Stimulated activated effector memory CD8-positive, alpha-beta T cell treated with anti-CD3 and anti-CD28 coated beads, Interleukin-12 subunit alpha, Interleukin-12 subunit beta, amount 100 ng/mL, for 72 hours (primary cell): Measurements from ENCODE around the gene COL16A1.

Experiments
- ATAC-seq: fragments of 150-1000 bp; cut with Tn5 transposase; 2 replicates; pipeline ENCODE4 v1.10.0; 2021
- DNase-seq, 2 donors: peaks; one replicate each; pipeline ENCODE4 v3.0.0; 2021 to 2022; ENCODE audit warnings: low spot score in 2 of 2
- H3K27ac Mint-ChIP-seq: one replicate; pipeline ENCODE4 v1.8.0; 2022; ENCODE audit warnings: mild to moderate bottlenecking, mixed read lengths
- H3K36me3 Mint-ChIP-seq: one replicate; pipeline ENCODE4 v1.8.0; 2022; ENCODE audit warnings: mild to moderate bottlenecking, mixed read lengths
- H3K4me1 Mint-ChIP-seq: one replicate; pipeline ENCODE4 v1.8.0; 2022; ENCODE audit warnings: mixed read lengths
- H3K4me3 Mint-ChIP-seq: one replicate; pipeline ENCODE4 v1.8.0; 2022; ENCODE audit warnings: mild to moderate bottlenecking, mixed read lengths
- H3K9me3 Mint-ChIP-seq: one replicate; pipeline ENCODE4 v1.8.0; 2022; ENCODE audit warnings: mixed read lengths

The COL16A1 gene

DNA sequence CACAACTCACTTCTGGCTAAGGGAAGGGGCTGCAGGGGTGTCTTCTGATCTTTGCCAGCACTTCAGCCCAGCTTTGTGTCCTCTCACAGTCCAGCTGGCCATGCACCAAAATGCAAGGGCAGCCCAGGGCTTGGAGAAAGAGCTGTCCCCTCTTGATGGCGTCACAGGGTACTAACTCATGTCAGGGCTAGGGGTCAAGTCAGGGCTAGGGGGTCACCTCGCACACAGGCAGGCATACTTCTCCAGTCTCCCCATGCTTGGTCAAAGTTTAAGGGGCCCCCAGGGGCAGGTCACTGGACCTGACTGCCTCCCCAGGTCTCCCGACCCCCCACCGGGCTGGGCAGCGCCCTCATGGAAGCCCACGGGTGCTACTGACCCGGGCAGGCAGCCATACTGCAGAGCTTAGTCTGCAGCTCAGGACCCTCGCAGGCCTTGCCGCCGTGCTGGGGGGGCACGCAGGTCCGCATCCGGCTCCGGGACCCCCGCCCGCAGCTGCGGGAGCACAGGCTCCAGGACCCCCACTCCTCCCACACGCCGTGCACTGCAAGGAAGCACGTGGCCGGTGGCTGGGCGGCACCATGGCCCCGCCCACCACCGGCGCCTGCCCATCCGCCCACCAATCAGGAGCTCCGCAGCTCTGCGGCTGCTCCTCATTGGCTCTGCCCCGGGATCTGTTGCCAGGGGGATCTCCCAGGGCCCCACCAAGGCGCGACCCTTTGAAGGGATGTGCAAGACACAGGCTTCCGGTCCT lies 38.8 kb upstream of the COL16A1 start:
- H3K9me3 Mint-ChIP-seq, result no peaks in the 10 kb centered on the region
- DNase-seq, result no peak
- no peak overlapping the region for H3K4me3 Mint-ChIP-seq
- no peaks in the 10 kb centered on the region for H3K36me3 Mint-ChIP-seq
- peaks cover 55% of the 10 kb centered on the region for H3K4me1 Mint-ChIP-seq
- no peak for ATAC-seq
- H3K27ac Mint-ChIP-seq, result no peak overlapping the region

- Mint-ChIP-seq H3K27ac (peak overlapping the region; percentile 60), H3K4me3 (peak overlapping the region; percentile 16), H3K36me3 (no peaks in the 10 kb centered on the region), H3K4me1 (peaks cover 43% of the 10 kb centered on the region), H3K9me3 (no peaks in the 10 kb centered on the region)
- ATAC-seq (peak; percentile 76), DNase-seq (no peak)
Measured at GRCh38 chr1:31739346-31739745, 35.5 kb upstream of the COL16A1 start.

DNA sequence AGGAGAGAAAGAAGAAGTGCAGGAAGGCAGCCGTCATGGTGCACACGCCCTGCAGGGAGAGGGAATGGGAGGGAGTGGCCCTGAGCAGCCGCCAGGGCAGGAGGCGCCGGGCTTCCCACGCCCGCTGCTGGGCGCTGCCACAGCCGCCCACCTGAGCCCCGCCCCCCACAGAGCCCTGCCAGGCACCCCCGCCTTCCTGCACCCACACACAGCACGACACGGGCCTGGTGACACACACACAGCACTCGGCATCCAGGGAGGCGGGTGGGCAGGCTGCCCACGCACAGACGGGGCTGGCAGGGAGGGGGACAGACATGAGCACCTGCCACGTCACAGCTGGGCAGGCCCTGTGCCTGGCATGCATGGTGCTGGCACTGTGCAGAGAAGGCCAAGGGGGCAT lies 32.9 kb upstream of the COL16A1 start:
- DNase-seq, result no peak
- Mint-ChIP-seq H3K9me3 (no peaks in the 10 kb centered on the region), H3K4me1 (peaks cover 32% of the 10 kb centered on the region), H3K4me3 (no peak overlapping the region), H3K27ac (no peak overlapping the region), H3K36me3 (no peaks in the 10 kb centered on the region)
- ATAC-seq, result peak; percentile 54

DNA sequence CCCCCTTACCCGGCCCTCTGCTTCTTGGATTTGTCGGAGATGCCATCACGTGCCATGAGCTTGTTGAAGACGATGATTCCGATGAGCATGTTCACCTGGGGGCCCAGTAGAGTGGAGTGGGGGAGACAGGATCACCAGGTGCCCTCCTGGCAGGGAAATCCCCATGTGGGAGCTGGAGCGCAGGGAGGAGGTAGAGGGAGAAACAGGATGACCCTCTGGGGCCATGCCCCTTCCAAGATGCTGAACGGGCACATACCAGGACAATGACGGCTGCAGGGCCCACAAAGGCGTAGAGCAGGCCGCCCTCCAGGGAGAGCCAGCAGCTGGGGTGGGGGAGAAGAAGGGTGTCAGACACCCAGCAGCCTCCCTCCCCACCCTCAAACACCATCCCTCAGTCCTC lies 31.8 kb upstream of the COL16A1 start:
- Mint-ChIP-seq H3K27ac (no peak overlapping the region), H3K36me3 (no peaks in the 10 kb centered on the region), H3K4me3 (no peak overlapping the region), H3K9me3 (no peaks in the 10 kb centered on the region), H3K4me1 (peaks cover 32% of the 10 kb centered on the region)
- DNase-seq (no peak), ATAC-seq (no peak)

DNA sequence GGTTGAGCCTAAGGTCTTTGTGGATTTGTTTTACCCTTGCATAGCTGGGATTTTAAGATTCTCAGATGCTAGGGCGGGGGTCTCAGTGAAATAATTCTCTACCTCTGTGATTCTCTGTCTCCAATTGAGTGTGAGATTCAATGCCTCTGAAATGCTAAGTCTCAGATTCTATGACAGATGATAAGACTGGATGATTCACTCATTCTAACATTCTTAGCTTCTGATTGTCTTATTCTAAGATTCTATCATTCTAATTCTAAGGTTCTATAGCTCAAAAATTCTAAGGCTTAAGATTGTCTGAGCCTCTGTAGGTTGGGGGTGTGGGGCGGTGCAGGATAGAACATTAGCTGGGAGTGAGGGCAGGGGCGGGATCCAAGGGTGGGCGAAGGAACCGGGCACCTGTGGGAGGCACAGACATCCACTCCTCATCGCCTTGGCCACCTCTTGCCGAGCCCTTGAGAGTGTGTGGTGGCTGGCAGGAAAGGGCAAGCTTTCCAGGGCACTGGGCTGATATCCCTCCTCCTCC lies 30.8 kb upstream of the COL16A1 start:
- H3K27ac Mint-ChIP-seq, result no peak overlapping the region
- DNase-seq (no peak), ATAC-seq (no peak)
- H3K9me3 Mint-ChIP-seq, result no peaks in the 10 kb centered on the region
- peaks cover 23% of the 10 kb centered on the region for H3K4me1 Mint-ChIP-seq
- no peak overlapping the region for H3K4me3 Mint-ChIP-seq
- no peaks in the 10 kb centered on the region for H3K36me3 Mint-ChIP-seq

- no peaks in the 10 kb centered on the region for H3K36me3 Mint-ChIP-seq
- no peak for DNase-seq
- no peak overlapping the region for H3K4me3 Mint-ChIP-seq
- ATAC-seq, result no peak
- H3K4me1 Mint-ChIP-seq, result peaks cover 19% of the 10 kb centered on the region
- no peaks in the 10 kb centered on the region for H3K9me3 Mint-ChIP-seq
- no peak overlapping the region for H3K27ac Mint-ChIP-seq
Measured at GRCh38 chr1:31733389-31734219, 29.8 kb upstream of the COL16A1 start.

DNA sequence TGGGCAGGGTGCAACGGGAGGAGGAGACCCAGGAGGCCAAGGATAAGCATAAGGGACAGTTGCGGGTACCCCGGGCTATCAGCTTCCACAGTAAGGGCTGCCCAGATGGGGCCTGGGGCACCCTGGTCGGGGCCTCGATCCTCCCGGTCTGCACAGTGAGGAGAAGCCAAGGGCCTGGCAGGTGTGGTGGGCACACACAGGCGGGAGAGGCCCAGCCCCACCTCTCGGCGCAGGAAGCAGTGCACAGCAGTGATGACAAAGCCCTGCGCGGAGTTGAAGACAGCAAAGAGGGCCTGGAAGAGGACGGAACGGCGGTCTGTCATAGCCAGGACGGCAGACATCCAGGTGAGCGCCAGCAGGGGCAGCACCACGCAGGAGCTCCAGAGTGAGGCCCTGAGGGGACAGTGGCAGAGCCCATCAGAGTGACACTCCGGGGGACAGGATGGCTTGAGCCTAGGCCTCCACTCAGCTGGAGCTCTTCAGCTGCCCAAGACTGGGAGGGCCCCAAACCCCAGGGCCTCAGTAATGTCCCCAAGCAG lies 29.0 kb upstream of the COL16A1 start:
- H3K4me3 Mint-ChIP-seq, result no peak overlapping the region
- H3K9me3 Mint-ChIP-seq, result no peaks in the 10 kb centered on the region
- no peak overlapping the region for H3K27ac Mint-ChIP-seq

DNA sequence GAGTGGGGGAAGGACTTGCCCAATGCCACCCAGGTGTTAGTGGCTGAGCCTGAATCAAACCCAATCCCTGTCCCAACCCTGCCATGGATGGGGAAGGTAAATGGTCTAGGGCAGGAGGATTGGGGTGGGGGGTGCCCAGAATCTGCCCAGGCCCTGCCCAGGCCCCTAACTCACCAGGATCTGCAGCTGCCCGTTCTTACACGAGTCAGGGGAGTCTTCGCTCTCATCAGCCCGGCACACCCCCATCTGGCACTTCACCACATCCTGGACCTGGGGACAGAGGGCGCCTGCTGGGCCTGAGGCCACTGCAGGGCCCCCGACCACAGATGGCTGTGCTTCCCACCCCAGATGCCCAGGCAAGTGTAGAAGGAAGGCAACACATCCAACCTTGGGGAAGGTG lies 28.5 kb upstream of the COL16A1 start:
- ATAC-seq, result no peak
- no peak for DNase-seq
- no peaks in the 10 kb centered on the region for H3K36me3 Mint-ChIP-seq
- H3K27ac Mint-ChIP-seq, result no peak overlapping the region
- no peak overlapping the region for H3K4me3 Mint-ChIP-seq
- H3K9me3 Mint-ChIP-seq, result no peaks in the 10 kb centered on the region
- H3K4me1 Mint-ChIP-seq, result peaks cover 18% of the 10 kb centered on the region

More for the DNA sequence above, 29.0 kb upstream of the COL16A1 start:
- peaks cover 19% of the 10 kb centered on the region for H3K4me1 Mint-ChIP-seq
- no peaks in the 10 kb centered on the region for H3K36me3 Mint-ChIP-seq
- ATAC-seq, result no peak
- DNase-seq, result no peak

DNA sequence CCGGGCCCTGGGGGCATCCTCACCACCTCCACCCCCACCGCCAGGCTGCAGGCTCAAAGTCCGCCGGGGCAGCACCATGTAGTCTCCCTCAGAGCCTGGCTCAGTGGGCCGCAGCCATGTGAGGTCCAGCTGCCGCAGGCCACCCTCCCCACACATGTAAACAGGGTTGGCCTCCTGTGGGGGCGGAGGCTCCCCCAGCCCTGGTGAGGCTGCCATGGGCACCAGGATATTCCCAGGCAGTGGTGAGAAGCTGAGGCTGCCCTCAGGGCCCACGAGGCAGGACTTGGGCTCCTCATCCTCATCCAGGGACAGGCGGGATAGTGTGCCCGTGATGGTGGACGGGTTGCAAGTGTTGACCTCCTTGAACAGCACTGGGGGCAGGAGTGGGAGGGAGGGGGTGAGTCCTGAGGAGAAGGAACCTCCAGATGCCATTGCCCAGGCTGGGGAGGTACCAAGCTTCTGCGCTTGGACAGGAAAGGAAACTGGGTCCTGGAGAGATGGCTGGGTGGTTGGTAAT lies 27.3 kb upstream of the COL16A1 start:
- peaks cover 6% of the 10 kb centered on the region for H3K4me1 Mint-ChIP-seq
- H3K27ac Mint-ChIP-seq, result no peak overlapping the region
- no peaks in the 10 kb centered on the region for H3K9me3 Mint-ChIP-seq
- DNase-seq, result no peak
- ATAC-seq, result no peak
- no peaks in the 10 kb centered on the region for H3K36me3 Mint-ChIP-seq
- no peak overlapping the region for H3K4me3 Mint-ChIP-seq

- ATAC-seq (no peak), DNase-seq (no peak)
- H3K4me1 Mint-ChIP-seq, result peaks cover 6% of the 10 kb centered on the region
- no peaks in the 10 kb centered on the region for H3K9me3 Mint-ChIP-seq
- H3K36me3 Mint-ChIP-seq, result no peaks in the 10 kb centered on the region
- no peak overlapping the region for H3K4me3 Mint-ChIP-seq
- no peak overlapping the region for H3K27ac Mint-ChIP-seq
Measured at GRCh38 chr1:31730336-31731048, 26.7 kb upstream of the COL16A1 start.

DNA sequence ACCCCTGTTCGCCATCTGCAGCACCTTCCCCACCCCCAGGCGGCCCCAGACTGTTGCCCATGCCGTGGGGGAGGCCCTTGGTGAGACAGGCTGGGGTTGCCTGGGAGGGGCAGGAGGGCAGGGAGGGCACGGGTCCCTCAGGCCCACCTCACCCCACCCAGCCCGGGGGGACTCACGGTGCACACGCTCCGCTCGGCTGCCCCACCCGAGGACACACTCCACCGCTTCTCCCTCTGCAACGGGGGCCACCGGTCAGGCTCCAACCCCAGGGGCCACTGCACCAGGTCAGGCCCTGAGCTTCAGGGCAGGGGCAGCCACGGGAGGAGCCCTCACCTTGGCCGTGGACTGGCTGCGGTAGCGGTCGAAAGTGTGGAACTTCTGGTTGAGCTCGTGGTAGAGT lies 24.0 kb upstream of the COL16A1 start:
- ATAC-seq, result no peak
- Mint-ChIP-seq H3K9me3 (no peaks in the 10 kb centered on the region), H3K4me3 (no peak overlapping the region), H3K27ac (no peak overlapping the region), H3K4me1 (peaks cover 6% of the 10 kb centered on the region), H3K36me3 (no peaks in the 10 kb centered on the region)
- no peak for DNase-seq

DNA sequence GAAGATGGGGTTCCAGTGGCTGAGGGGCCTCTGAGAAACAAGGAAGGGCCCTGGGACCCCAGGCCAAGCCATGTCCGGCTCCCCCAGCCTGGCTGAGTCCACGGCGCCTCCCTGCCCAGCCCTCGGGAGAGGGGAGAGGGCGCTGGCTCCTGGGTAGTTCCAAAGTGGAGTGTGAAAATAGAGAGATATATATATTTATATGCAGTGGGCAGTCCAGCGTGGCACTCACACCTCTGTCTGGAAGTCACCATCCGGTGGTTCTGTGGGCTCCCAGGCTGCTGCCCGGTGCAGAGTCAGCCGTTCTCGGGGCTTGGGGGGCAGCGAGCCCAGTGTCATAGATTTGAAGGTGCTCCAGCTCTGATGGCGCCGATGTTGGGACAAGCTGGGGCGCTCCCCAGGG lies 23.4 kb upstream of the COL16A1 start:
- no peak overlapping the region for H3K27ac Mint-ChIP-seq
- no peaks in the 10 kb centered on the region for H3K36me3 Mint-ChIP-seq
- H3K4me3 Mint-ChIP-seq, result no peak overlapping the region
- H3K9me3 Mint-ChIP-seq, result no peaks in the 10 kb centered on the region
- ATAC-seq, result no peak
- DNase-seq, result no peak
- H3K4me1 Mint-ChIP-seq, result peaks cover 6% of the 10 kb centered on the region

- H3K9me3 Mint-ChIP-seq, result no peaks in the 10 kb centered on the region
- no peak overlapping the region for H3K27ac Mint-ChIP-seq
- no peaks in the 10 kb centered on the region for H3K36me3 Mint-ChIP-seq
- DNase-seq (no peak), ATAC-seq (no peak)
- H3K4me3 Mint-ChIP-seq, result no peak overlapping the region
- H3K4me1 Mint-ChIP-seq, result peaks cover 6% of the 10 kb centered on the region
Measured at GRCh38 chr1:31726715-31727114, 22.9 kb upstream of the COL16A1 start.

GRCh38 chr1:31725777-31726535 lies 22.1 kb upstream of the COL16A1 start:
- H3K4me1 Mint-ChIP-seq, result peaks cover 6% of the 10 kb centered on the region
- DNase-seq (no peak), ATAC-seq (no peak)
- no peak overlapping the region for H3K27ac Mint-ChIP-seq
- no peak overlapping the region for H3K4me3 Mint-ChIP-seq
- no peaks in the 10 kb centered on the region for H3K9me3 Mint-ChIP-seq
- no peaks in the 10 kb centered on the region for H3K36me3 Mint-ChIP-seq
